Measurements from ENCODE around the gene AATF. TPM values are rescaled to one million over a fixed set of nuclear protein-coding genes. Genes with fewer than 3 reads are reported as not detected.
A peak's percentile ranks its signal among the peaks of the same experiment; 100 is the strongest.

The AATF gene
- total and polyA plus RNA-seq, 5 donors, result 19.9 to 32.9 (median 23.7) TPM

DNA sequence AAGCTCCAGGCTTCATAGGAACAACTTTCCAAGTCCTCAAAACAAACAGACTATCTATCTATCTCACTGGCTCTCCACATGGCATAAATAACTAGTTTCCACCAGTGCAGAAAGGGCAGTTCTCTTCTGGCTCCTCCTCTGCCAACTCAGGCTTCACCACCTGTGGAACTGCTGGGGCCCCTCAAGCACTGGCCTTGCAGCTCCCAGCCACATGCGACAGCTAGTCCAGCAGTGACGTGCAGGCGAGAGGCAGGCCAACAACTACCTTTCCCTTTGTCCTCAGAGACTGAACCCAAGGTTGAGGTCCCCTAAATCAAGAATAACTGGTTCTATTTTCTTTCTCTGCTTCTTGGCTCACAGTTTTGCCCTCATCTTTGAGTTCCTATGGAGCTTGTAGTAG lies 137.6 kb downstream of the AATF start:
- DNase-seq, result no peak
- H3K27ac ChIP-seq (ENCODE audit: low read length), result no peak overlapping the region
- no peaks in the 10 kb centered on the region for H3K27me3 ChIP-seq (ENCODE audit: control insufficient read depth, insufficient read depth)
- no peak overlapping the region for H3K4me3 ChIP-seq (ENCODE audit: low read length)
- no peaks in the 10 kb centered on the region for H3K4me1 ChIP-seq (ENCODE audit: control insufficient read depth, insufficient read depth, low read length)
- ATAC-seq, result no peak
- intact Hi-C loops (cut with DNase I), result no loop called here
- 98% methylated on average over 3 of the region's 3 CpGs for WGBS
- no peaks in the 10 kb centered on the region for H3K9me3 ChIP-seq (ENCODE audit: control insufficient read depth, low read length)

DNA sequence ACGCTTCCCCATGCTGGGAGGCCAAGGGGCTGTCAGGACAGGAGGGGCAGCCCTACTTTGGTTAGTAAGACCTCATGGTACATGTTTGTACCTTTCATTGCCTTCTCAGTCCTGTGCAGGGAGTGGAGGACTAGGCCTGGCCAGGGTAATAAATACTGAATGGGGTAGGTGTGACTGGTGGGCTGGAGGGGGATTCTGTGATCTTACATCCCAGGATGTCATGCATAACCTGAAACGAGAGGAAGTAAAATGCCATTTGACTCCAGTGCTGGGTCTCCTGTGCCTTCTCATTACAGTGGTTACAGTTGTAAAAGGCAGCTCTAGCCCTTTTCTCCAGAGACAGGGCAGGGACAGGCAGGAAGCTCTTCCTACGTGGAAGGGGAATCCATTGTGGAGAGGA lies 138.2 kb downstream of the AATF start:
- no peak overlapping the region for H3K27ac ChIP-seq (ENCODE audit: low read length)
- H3K9me3 ChIP-seq (ENCODE audit: control insufficient read depth, low read length), result no peaks in the 10 kb centered on the region
- DNase-seq (no peak), ATAC-seq (peak in 1 of 2 donors; percentile 15)
- H3K4me1 ChIP-seq (ENCODE audit: control insufficient read depth, insufficient read depth, low read length), result no peaks in the 10 kb centered on the region
- no peak overlapping the region for H3K4me3 ChIP-seq (ENCODE audit: low read length)
- H3K27me3 ChIP-seq (ENCODE audit: control insufficient read depth, insufficient read depth), result no peaks in the 10 kb centered on the region
- WGBS, result 91% methylated on average over 3 of the region's 3 CpGs
- intact Hi-C loops (cut with DNase I), result no loop called here

DNA sequence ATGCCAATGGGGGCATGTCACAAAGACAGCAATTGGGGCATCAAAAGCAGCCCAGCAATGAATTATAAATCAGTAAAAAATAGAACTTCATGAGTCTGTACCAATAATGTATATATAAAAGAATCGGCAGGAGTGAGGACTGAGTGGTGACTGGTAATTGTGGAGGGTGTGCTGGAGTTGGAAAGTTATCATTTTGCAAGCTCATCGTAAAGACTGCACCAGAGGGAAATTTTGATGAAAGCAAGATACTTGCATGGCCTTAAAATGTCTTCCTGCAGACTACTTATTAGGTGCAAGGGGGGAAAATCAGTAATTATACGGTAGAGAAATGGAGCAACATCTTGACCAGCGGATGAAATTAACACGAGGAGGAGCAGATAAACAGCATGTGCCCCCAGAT lies 138.9 kb downstream of the AATF start:
- DNase-seq (no peak), ATAC-seq (no peak)
- Histone ChIP-seq H3K9me3 (ENCODE audit: control insufficient read depth, low read length) (no peaks in the 10 kb centered on the region), H3K4me1 (ENCODE audit: control insufficient read depth, insufficient read depth, low read length) (no peaks in the 10 kb centered on the region), H3K27ac (ENCODE audit: low read length) (no peak overlapping the region), H3K27me3 (ENCODE audit: control insufficient read depth, insufficient read depth) (no peaks in the 10 kb centered on the region), H3K4me3 (ENCODE audit: low read length) (no peak overlapping the region)
- WGBS, result 94% methylated on average over 5 of the region's 5 CpGs
- intact Hi-C loops (cut with DNase I), result no loop called here

DNA sequence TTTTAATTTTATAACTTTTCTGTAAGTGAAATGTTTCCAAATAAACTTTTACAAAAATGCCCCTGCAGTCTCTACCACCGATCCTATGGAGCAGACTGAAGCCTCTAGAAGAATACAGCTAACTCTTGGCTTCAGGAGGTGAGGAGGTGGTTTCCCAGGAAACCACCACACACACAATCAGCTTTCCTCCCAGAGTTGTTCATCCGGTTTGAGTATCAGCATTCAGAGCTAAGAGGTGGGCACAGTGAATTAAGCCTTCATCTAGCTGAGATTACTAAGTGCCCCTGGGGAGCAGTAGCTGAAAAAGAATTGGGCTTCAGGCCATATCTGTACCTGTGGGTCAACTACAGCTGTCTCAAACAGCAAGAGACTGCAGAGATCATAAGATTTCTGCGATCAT lies 139.7 kb downstream of the AATF start:
- Histone ChIP-seq H3K27me3 (ENCODE audit: control insufficient read depth, insufficient read depth) (no peaks in the 10 kb centered on the region), H3K4me1 (ENCODE audit: control insufficient read depth, insufficient read depth, low read length) (no peaks in the 10 kb centered on the region), H3K27ac (ENCODE audit: low read length) (no peak overlapping the region), H3K9me3 (ENCODE audit: control insufficient read depth, low read length) (no peaks in the 10 kb centered on the region), H3K4me3 (ENCODE audit: low read length) (no peak overlapping the region)
- DNase-seq, result no peak
- intact Hi-C loops (cut with DNase I), result no loop called here
- ATAC-seq, result no peak
- WGBS, result 61% methylated on average over 3 of the region's 3 CpGs

DNA sequence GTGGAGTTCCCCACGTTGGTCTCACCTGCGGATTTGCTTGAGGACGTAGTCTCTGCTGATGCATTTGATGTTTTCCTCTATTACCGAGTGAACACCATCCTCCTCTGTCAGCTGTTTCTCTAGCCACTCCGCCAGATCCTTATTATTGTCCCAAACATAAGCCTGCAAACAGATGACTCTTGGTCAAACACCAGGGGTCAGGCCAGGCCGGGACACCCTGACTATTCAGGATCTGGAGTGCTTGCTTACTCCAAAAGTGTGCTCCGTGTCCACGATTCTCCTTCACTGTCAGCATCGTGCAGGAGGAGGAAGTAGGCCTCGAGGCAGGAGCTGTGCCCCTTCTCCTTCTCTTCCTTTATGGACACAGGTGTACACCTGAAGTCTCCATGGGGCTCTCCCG lies 140.2 kb downstream of the AATF start:
- Histone ChIP-seq H3K4me3 (ENCODE audit: low read length) (no peak overlapping the region), H3K4me1 (ENCODE audit: control insufficient read depth, insufficient read depth, low read length) (no peaks in the 10 kb centered on the region), H3K27ac (ENCODE audit: low read length) (no peak overlapping the region), H3K9me3 (ENCODE audit: control insufficient read depth, low read length) (no peaks in the 10 kb centered on the region), H3K27me3 (ENCODE audit: control insufficient read depth, insufficient read depth) (no peaks in the 10 kb centered on the region)
- no peak for ATAC-seq
- intact Hi-C loops (cut with DNase I), result no loop called here
- no peak for DNase-seq
- 78% methylated on average over 11 of the region's 11 CpGs for WGBS

DNA sequence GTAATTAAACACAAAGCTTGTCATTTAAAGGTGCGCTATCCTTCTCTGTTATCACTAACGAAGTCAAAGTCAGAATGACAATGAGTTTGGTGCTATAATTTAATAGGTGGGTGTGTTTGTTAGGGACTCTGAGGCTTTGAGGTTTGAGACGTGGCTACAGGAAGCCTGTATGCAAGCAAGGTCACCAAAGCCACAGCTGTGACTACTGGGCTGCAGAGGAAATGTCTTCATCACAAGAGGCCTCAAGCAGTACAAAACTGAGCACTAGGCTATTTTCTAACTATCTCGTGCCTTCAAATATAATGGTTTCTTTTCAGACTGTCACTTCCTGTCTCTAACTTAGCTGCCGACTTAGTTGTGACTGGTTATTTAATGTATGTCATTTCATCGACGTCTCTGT lies 141.2 kb downstream of the AATF start:
- Histone ChIP-seq H3K4me3 (ENCODE audit: low read length) (no peak overlapping the region), H3K27ac (ENCODE audit: low read length) (no peak overlapping the region), H3K9me3 (ENCODE audit: control insufficient read depth, low read length) (no peaks in the 10 kb centered on the region), H3K4me1 (ENCODE audit: control insufficient read depth, insufficient read depth, low read length) (no peaks in the 10 kb centered on the region), H3K27me3 (ENCODE audit: control insufficient read depth, insufficient read depth) (no peaks in the 10 kb centered on the region)
- 54% methylated on average over 7 of the region's 7 CpGs for WGBS
- intact Hi-C loops (cut with DNase I), result no loop called here
- ATAC-seq (no peak), DNase-seq (no peak)

DNA sequence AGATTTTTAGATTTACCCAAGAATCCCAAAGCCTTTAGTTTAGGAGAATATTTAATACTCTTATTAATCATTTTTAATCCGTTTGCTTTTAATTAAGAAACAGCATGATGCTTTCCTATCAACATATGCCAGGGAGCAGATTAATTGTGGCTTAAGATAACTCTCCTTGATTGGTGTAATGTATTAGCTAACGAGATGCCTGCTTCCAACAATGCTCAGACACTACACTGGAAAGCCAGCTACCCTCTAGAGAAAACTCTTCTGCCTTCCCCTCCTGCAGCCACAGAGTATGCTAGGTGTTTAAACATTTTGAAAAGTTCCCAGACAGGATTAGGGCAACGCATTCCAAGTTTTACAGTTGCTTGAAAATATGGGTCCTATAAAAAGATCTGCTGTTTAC lies 142.2 kb downstream of the AATF start:
- WGBS, result 89% methylated on average over 3 of the region's 3 CpGs
- ATAC-seq (no peak), DNase-seq (no peak)
- Histone ChIP-seq H3K27ac (ENCODE audit: low read length) (no peak overlapping the region), H3K9me3 (ENCODE audit: control insufficient read depth, low read length) (no peaks in the 10 kb centered on the region), H3K4me3 (ENCODE audit: low read length) (no peak overlapping the region), H3K4me1 (ENCODE audit: control insufficient read depth, insufficient read depth, low read length) (no peaks in the 10 kb centered on the region), H3K27me3 (ENCODE audit: control insufficient read depth, insufficient read depth) (no peaks in the 10 kb centered on the region)
- intact Hi-C loops (cut with DNase I), result no loop called here

DNA sequence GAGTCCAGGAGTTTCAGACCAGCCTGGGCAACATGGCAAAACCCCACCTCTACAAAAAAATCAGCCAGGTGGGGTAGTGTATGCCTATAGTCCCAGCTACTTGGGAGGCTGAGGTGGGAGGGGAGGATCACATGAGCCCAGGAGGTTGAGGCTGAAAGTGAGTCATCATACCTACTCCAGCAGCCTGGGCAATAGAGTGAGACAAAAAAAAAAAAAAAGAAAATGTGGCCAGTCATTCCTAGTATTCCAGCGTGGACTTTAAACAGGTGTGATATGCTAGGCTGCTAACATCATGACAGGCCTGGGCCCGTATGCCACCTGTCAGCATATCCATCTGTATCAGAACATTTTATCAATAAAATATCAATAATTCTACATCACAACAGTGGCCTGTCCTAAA lies 143.3 kb downstream of the AATF start:
- Histone ChIP-seq H3K9me3 (ENCODE audit: control insufficient read depth, low read length) (no peaks in the 10 kb centered on the region), H3K27ac (ENCODE audit: low read length) (no peak overlapping the region), H3K4me1 (ENCODE audit: control insufficient read depth, insufficient read depth, low read length) (no peaks in the 10 kb centered on the region), H3K27me3 (ENCODE audit: control insufficient read depth, insufficient read depth) (no peaks in the 10 kb centered on the region), H3K4me3 (ENCODE audit: low read length) (no peak overlapping the region)
- WGBS, result 93% methylated on average over 2 of the region's 2 CpGs
- intact Hi-C loops (cut with DNase I), result no loop called here
- ATAC-seq (no peak), DNase-seq (no peak)

DNA sequence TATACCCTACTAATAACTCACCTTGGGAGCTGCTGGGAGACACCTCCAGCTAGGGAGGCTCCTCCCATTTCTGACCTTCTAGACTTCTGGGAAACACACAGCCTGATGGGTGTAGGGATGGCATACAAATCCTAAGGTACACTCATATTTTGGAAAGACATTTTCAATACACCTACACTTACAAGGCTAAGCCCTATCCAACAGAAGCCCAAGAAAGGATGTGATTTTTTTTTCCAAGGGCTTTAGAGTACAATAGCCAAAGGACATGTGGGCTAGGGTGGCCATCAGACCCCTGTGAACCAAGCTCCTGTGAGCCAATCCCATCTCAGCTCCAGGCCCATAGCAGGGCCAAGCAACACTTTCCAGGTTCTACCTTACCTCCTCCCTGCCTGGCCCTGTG lies 143.9 kb downstream of the AATF start:
- H3K4me3 ChIP-seq (ENCODE audit: low read length), result no peak overlapping the region
- intact Hi-C loops (cut with DNase I), result no loop called here
- no peak for ATAC-seq
- H3K9me3 ChIP-seq (ENCODE audit: control insufficient read depth, low read length), result no peaks in the 10 kb centered on the region
- no peak overlapping the region for H3K27ac ChIP-seq (ENCODE audit: low read length)
- H3K4me1 ChIP-seq (ENCODE audit: control insufficient read depth, insufficient read depth, low read length), result no peaks in the 10 kb centered on the region
- no peak for DNase-seq
- no peaks in the 10 kb centered on the region for H3K27me3 ChIP-seq (ENCODE audit: control insufficient read depth, insufficient read depth)

DNA sequence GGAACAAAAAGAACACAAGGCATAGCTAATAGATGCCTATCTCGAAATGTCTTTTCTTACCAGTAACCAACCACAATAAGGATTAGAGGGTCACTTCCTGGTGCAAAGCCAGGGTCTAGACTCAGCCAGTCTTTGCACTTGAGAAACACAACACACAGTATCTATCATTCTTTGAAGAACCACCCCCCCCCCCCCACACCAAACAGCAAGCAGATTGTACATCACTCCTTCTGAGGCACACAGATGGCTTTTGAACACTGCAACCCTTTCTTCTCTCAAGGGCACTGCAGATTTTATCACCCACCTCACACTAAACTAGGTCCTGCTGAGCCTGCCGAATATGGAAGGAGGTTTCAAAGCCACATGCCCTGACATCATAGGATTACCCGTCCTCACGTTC lies 145.6 kb downstream of the AATF start:
- ATAC-seq, result no peak
- Histone ChIP-seq H3K9me3 (ENCODE audit: control insufficient read depth, low read length) (no peaks in the 10 kb centered on the region), H3K4me3 (ENCODE audit: low read length) (no peak overlapping the region), H3K27ac (ENCODE audit: low read length) (no peak overlapping the region), H3K27me3 (ENCODE audit: control insufficient read depth, insufficient read depth) (no peaks in the 10 kb centered on the region), H3K4me1 (ENCODE audit: control insufficient read depth, insufficient read depth, low read length) (no peaks in the 10 kb centered on the region)
- intact Hi-C loops (cut with DNase I), result no loop called here
- no peak for DNase-seq
- 80% methylated on average over 4 of the region's 4 CpGs for WGBS

DNA sequence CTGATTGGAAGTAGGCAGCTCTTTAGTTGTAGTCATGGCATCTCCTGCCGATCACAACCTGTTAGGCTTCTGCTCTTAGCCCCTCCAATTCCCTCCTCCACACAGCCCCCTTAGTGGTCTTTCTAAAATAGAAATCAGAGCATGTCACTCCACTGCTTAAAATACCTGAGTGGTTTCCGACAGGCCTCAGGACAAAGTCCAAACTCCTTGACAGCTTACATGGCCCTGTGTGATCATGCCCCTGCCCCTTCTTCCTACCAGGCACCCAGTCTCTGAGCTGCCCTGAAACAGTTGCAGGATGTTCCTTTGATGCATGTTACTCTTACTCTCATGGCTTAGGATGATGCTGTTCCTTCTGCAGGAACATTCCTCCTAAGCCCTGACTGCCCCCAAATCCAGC lies 147.3 kb downstream of the AATF start:
- no peaks in the 10 kb centered on the region for H3K27me3 ChIP-seq (ENCODE audit: control insufficient read depth, insufficient read depth)
- no peak overlapping the region for H3K4me3 ChIP-seq (ENCODE audit: low read length)
- H3K4me1 ChIP-seq (ENCODE audit: control insufficient read depth, insufficient read depth, low read length), result no peaks in the 10 kb centered on the region
- H3K27ac ChIP-seq (ENCODE audit: low read length), result no peak overlapping the region
- ATAC-seq, result no peak
- intact Hi-C loops (cut with DNase I), result no loop called here
- 86% methylated on average over 2 of the region's 2 CpGs for WGBS
- no peaks in the 10 kb centered on the region for H3K9me3 ChIP-seq (ENCODE audit: control insufficient read depth, low read length)
- DNase-seq, result no peak

DNA sequence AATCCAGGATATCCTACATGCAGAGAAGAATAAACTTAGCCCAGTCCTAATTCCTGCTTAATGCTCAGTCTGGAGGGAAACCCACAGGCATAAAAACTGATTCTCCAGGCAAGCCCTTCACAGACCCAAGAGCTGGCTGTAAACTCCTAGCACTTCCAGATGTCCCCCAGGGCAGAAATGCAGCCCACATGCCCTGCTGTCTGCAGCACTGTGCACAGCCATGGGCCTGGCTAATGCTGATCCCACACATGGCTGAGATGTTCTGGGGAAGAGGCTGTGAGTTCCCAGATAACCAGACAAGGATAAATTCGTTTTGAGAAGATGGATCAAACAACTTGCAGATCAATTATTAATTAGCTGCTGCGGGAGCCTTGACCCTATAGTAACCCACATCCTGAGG lies 148.4 kb downstream of the AATF start:
- Histone ChIP-seq H3K27ac (ENCODE audit: low read length) (no peak overlapping the region), H3K4me1 (ENCODE audit: control insufficient read depth, insufficient read depth, low read length) (no peaks in the 10 kb centered on the region), H3K27me3 (ENCODE audit: control insufficient read depth, insufficient read depth) (no peaks in the 10 kb centered on the region), H3K4me3 (ENCODE audit: low read length) (no peak overlapping the region), H3K9me3 (ENCODE audit: control insufficient read depth, low read length) (no peaks in the 10 kb centered on the region)
- WGBS, result 81% methylated on average over 2 of the region's 2 CpGs
- ATAC-seq, result no peak
- no peak for DNase-seq
- intact Hi-C loops (cut with DNase I), result no loop called here

All from right cardiac atrium (tissue), 5 donors.